GM19455 (cell line): ENCODE data around the gene IQCH.
A peak's percentile ranks its signal among the peaks of the same experiment; 100 is the strongest.

ENCODE experiments used
- ATAC-seq: cut with Tn5 transposase; IDR thresholded peaks from one replicate; pipeline ENCODE4 v1.9.1; 2021; ENCODE audit not compliant: unreplicated experiment

Gene IQCH

DNA sequence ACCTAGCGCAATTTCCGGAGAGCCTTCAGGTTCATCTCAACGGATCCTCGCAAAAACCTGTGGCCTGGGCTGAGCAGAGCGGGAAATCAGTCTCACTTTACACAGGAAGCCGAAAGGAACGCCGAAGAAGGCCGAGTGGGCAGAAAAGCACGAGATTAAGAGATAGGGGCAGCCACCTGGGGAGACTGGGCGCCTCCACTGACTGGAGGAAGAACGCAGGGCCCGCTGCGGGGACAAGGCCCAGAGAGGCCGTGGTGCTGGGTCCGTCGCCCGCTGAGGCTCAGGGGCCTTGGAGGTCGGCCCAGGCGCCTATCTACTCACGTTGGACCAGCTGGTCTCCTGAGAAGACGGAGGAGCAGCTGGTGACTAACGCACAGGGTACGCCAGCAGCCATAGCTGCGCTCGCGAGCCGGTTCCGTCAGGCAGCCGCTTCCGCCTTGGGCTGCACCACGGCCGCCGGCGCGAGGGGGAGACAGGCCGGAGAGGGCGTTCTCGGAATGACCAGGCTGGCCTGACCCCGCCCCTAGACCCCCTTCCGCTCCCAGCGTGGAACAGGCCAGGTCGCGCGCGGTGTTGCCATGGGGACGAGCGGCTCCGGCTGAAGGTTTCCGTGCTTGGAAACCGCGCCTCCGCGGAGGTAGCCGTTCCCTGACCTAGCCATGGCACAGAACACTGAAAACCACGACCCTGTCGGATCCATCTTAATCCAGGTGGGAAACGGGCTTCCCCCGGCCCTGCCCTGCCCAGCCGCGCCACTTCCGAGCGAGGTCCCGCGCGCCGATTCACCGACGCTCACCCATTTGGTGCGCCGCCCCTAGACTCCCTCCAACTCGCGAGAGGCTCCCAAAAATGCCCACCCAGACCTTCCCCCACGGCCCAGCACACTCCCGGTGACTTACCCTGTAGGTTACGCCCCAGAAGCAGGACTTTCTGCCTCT lies at the start of gene IQCH, which contains the start of gene AAGAB:
Gene IQCH (plus strand): TSS at position 549 of the 938 bp plus-strand sequence. CDS start 111 bp downstream, at position 660.
Gene AAGAB (minus strand): TSS at position 424 of the 938 bp plus-strand sequence. CDS start 30 bp downstream, at position 394.
- ATAC-seq, result peak; percentile 89

DNA sequence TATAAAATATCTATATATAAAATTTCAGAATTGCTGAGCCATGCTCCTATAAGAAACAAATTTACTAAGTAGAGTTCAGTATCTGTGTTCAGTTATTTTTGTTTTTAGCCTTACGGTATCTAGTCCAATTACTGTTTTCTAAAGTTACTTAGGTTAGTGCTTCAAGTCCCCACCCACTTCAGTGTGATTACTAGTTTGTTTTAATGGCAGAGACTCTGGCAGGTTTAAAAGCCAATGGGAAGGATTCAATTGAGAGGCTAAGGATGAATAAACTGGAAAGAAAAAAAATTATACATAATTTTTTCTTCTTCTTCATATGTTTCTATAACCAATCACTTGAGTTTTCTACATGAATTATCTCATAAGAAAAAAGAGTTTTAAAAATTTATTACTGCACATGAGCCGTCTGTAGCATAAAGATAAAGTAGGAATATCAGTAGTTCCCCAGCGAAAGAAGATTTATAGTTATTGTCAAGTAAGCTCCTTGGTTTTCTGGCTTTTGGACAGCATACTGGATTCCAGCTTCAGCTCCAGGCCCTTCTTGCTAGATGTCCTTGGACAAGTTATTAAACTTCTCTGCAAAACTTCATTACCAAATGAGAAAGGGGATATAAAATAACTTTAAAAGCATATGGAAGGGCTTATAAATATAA lies 46.9 kb upstream of the IQCH start:
- no peak for ATAC-seq

DNA sequence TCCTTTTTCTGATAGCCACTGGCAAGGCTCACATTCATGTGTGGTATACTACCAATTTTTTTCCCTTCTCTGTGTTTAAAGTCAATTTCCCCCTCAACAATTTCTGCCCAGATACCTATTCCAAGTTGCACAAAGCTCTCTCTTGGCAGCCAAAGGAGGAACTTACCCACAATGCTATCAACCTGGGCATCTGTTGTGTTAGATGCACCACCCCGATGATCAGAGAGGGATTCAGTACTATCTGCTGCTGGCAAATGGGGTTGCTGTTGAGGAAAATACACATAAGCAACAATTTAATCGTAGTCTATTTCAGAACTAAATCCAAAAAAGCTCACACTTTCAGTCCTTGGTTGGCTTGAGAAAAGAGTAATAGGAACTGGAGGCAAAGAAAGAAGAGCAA lies 46.2 kb upstream of the IQCH start:
- no peak for ATAC-seq

DNA sequence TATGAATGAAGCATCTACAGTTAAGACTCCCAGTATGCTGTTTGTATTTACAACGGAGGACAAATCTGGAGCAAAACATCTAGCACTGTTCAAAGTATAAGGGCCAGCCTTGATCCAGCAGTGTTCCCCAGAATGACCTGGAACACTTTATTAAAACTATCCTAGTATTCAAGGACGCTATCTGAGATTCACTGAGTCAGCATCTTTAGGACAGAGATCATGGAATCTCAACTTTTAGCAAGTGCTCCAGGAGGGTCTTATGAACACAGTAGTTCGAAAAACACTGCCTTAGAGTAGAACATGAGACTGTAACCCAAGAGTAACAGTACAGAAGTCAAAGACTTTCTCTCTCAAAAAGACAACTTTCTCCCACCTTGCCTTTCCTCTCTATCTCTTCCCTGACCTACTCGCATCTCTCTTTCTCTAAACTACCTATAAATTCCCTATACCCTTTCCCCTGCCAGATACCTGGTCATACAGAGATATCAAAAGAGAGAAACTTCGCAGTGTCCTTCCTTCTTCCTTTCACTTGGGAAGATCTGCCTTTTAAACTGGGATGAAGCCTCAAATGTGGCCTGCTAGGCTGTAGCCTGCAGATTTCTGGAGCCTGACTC lies 43.9 kb upstream of the IQCH start:
- ATAC-seq, result no peak

DNA sequence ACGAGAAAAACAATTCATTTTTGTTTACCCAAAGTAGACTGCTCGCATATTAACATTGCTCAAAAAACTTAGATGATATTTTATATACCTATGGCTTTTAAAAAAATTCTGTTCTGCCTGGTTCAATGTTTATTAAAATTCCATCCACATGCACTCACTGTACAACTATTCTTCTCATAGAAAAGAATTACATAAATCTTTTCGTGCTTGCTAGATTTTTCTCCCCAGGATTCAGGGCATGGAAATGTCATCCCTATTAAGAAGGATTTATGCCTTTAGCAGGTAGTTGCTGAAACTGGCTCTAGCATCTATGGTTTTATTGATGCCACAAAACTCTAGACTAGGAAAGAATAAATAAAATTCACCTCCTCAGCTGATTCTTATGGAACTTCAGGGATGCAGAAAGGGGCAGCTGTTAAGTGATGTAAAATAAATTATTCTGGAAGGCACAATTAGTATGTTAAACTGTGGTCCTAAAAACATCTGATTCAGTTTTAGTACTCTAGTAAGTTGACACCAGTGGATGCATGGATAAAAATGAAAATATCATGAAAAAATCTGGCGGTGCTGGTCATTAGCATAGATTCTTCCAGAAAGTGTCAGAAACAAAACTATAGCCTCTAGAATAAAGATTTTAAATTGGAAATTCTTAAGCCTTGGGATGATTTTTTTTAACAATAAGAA lies 41.8 kb upstream of the IQCH start:
- no peak for ATAC-seq

DNA sequence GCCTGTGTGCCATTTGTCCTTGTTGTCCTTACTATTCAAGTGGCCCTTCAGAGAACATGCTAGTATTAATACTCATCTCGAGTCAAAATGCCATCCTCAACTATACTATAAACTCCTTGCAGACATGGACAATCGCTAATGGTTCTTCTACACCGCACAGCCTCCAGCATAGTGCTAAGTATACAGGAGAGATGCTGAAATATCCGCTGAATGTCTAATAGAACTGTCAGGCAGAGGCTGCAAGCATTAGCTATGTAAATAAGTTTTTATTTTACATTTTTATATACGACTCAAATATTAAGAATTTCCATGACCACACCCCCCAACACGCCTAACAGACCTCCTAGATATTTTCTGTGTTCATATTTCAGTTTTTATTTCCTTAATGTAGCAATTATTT lies 39.5 kb upstream of the IQCH start:
- ATAC-seq, result no peak

DNA sequence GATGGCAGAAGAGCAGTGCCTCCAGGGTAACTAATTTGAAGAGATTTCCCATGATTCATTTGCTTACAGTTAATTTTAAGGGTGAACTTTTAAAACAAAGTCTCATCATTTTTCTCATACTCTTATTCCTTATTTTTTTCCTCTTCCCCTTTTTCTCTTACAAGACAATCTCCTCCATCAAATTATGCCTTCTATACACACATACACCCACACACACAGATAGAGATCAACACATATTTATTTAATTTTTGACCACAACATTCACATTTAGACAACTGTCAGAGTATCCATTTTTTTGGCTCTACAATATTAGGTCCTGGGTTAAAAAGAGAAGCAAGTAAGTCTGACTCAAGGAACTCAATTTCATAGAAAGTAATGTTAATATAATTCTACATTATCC lies 37.7 kb upstream of the IQCH start:
- ATAC-seq, result no peak

DNA sequence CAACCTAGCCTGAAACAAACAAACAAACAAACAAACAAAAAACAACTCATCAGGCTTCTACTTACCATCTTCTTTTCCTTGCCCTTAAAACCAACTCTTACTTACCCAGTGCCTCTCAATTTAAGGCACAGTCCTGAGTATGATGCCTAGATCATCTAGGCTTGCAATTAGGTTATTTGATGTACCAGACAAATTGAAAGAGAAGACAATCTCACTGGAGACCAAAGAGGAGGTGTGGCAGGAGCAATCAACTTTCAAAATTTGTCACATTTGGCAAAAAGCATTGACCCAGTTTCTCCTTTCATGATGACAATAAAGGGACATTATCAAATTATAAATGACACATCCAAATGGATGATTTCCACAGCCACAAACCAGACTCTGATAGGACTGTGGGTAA lies 36.2 kb upstream of the IQCH start:
- no peak for ATAC-seq

DNA sequence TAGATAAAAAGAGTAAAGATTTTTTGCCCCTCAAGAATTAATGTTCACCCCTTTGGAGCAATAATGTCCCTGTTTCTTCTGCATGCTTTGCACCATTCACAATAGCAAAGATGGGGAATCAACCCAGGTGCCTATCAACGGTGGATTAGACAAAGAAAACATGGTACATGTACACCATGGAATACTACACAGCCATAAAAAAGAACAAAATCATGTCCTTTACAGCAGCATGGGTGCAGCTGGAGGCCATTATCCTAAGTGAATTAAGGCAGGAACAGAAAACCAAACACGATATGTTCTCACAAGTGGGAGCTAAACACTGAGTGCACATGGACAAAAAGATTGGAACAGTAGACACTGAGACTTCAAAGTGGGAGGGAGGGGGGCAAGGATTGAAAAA lies 35.3 kb upstream of the IQCH start:
- ATAC-seq, result no peak

DNA sequence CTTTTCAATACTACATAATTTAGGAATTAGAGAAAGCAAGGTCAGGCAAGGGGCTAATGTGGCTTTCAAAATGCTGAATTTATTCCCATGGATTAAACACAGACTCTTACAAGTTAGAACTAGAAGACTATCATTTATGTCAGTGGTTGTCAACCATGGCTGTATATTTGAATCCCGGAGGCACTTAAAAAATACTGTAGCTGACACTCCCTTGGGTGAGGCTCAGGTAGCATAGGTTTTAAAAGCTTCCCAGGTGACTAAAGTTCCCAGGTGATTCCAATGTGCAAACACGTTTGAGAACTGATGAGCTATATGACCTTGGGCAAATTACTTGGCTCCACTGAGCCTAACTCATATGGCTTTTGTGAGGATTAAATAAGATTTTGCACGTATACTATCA lies 29.7 kb upstream of the IQCH start:
- no peak for ATAC-seq

DNA sequence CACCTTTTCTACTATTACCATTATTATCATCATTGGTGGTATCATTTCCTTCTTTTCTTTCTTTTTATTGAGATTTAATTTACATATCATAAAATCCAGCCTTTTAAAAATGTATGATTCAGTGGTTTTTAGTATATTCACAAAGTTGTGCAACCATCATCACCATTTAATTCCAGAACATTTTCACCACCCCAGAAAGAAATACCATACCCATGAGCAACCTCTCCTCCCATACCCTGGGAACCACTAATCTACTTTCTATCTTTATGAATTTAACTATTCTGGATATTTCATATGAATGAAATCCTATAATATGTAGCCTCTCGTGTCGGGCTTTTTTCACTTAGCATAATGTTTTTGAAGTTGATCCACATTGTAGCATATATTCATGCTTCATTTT lies 29.2 kb upstream of the IQCH start:
- no peak for ATAC-seq

DNA sequence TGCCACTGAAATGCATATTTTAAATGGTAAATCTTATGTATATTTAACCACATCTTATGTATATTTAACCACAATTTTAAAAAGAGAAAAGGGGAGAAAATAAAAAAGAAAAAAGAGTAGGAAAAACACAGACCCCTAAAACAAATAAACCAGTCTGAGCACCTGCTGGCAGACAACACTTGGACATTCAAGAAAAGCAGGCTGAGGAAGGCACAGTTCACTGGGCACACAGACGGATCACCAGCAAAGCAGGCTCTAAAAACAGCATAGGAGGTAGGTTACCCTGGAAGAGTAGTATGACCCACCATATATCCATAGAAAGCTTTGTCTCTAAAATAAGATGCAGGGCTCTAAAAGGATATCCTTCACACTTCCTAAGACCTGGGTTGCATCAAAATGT lies 27.2 kb upstream of the IQCH start:
- ATAC-seq, result no peak

DNA sequence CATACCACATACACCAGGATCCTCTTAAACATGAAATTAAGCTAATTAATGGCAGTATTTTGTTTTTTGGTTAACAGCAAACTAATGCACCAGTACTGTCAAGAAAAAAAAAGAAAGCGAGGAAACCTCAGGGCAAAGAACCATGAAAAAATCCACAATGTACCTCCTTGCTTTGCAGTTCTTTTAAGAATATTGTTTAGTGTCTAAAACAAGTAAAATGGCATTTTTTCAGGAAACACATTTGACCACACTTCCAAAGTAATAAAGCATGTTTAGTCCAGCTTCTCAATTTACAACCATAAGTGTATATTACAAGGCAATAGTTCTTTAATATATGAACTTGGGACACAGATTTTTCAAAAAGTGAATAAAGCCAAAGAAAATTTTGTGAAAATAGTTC lies 26.7 kb upstream of the IQCH start:
- no peak for ATAC-seq

DNA sequence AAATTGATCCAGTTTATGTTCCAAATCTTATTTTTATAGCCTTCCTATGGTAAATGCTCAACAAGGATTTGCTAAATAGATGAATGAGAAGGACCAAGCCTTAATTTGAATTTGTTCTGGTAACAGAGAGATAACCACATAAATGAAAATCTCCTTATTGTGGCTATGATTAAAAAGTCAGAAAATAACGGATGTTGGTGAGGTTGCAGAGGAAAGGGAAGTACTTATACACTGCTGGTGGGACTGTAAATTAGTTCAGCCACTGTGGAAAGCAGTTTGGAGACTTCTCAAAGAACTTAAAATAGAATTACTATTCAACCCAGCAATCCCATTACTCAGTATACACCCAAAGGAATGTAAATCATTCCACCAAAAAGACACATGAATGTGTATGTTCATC lies 26.3 kb upstream of the IQCH start:
- no peak for ATAC-seq

DNA sequence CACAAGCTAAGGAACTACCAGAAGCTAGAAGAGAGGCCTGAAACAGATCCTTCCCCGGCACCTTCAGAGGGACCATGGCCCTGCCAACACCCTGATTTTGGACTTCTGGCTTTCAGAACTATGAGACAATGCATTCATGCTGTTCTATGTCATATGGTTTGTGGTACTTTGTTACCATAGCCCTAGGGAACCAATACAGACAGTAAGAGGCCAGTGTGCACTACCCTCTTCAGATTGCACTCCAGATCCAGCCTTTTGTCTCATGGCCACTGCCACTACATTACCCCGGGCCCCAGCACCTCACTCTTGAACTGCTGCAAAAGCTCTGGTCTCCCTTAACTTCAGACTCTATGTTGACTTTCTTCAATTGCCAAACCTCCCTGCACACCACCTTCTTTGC lies 24.1 kb upstream of the IQCH start:
- ATAC-seq, result no peak

DNA sequence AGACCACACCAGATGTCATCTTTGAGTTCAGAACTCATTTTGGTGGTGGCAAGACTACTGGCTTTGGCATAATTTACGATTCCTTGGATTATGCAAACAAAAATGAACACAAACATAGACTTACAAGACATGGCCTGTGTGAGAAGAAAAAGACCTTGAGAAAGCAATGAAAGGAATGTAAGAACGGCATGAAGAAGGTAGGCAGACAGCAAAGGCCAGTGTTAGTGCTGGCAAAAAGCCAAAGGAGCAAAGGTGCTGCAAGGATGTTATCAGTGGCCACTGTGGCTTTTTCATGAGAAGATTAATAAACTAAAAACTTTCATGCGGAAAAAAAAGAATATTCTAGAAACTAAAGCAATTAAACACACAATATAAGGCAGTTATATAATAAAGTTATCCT lies 22.0 kb upstream of the IQCH start:
- ATAC-seq, result no peak

DNA sequence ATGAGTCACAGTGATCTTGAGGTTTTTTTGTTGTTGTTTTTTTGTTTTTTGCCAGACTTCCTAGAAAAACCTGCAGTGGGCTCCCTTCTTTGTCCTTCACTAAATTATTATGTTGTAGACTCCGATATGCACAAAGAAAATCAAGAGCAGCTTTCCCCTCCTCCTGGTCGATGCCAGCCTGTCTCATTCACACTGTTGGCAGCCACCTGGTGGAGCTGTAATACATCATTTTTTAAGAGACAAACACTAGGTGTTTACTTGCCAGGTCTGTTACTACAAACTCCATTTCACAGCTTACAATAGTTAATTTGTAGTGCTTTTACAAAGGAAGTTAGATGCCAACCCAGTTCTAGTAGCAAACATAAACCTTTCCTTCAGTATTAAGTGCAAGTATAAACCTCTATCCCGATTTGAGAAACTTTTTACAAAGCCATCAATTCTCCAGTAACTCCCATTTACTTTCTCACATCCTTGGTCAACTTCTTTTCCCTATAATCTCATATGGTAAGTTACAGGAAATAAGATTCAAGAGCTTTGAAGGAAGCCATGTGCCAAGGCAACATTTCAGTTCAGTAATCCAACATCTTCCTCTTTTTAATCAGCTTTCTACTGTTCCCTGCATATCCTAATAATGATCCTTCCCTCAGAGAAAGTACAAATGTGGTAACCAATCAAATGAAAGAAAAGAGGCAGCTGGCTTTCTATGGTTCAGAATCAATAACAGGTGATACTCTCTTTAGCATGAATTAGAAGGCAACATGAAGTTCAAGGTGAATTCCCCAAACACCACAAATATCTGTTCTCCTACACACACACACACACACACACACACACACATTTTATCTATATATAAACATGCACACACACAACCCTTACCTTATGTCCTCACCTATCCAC lies 14.1 kb upstream of the IQCH start:
- no peak for ATAC-seq

DNA sequence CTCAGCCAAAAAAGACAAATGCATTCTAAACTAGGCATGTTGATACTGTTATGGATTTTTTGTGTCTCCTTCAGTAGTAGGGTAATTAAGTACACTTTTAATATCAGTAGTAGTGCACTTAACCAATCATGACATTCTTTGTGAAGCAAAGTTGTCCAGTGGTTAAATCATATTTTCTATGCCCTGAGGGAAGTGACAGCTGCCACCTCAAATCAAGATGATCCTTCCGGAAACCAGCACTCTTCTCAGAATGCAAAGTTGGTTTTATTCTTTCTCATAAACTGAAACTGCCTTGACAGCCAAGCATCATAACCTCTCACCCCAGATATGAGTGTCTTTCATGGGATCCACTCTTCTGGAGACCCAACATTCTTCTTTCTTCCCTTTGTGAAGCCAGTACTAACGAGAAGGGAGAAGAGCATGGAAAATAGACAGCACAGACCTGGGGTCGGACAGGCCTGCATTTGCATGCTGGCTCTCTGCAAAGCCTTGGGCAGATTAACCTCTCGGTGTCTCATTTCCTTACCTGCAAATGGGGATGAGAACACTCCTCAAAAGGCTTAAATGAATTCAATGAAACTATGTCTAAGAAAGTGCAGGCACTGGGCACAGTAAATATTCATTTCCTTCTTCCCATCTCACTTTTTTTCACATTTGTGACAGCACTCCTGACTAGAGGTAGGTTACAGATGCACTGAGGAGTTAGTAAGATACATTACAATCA lies 13.3 kb upstream of the IQCH start:
- ATAC-seq, result peak; percentile 88

DNA sequence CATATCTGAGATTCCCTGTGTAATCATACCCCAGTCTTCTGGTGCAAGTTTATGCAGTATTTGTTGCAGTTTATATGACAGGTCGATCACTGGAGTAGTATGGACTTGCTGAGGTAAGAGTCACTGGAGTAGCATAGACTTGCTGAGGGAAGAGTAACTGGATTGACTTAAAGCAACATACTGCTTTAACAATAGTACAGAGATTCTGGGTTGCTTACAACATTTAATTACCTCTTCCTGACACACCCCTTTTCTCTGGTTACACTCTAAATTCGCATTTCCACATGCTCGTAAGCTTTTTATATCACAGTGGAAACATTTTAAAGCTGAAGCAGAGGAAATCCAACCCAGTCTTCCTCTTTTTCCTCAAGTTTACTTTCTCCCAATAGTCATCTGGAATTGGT lies 11.9 kb upstream of the IQCH start:
- no peak for ATAC-seq
